ENCODE data around the gene OARD1.
"Not testable (repeated sequence)": the region's sequence is repeated elsewhere in the genome, so short reads cannot be mapped to it uniquely, and the experiment has no call there.

GRCh38 chr6:41015860-41016259 is 56.3 kb downstream of the OARD1 start:
- TF ChIP-seq CTCF (IDR thresholded peaks at IDR 0.05 in 4 of 5, conservative IDR thresholded peaks at IDR 0.05 in 1 of 5); POLR2A (IDR thresholded peaks at IDR 0.05): not testable (repeated sequence)
